GM19395 (cell line): ENCODE measurements around the gene MALAT1.
A peak's percentile ranks its signal among the peaks of the same experiment; 100 is the strongest.

ENCODE experiments used
- ATAC-seq: cut with Tn5 transposase; IDR thresholded peaks from one replicate; pipeline ENCODE4 v1.9.1; 2021; ENCODE audit warnings: mild to moderate bottlenecking, moderate library complexity; ENCODE audit not compliant: unreplicated experiment

Gene MALAT1

DNA sequence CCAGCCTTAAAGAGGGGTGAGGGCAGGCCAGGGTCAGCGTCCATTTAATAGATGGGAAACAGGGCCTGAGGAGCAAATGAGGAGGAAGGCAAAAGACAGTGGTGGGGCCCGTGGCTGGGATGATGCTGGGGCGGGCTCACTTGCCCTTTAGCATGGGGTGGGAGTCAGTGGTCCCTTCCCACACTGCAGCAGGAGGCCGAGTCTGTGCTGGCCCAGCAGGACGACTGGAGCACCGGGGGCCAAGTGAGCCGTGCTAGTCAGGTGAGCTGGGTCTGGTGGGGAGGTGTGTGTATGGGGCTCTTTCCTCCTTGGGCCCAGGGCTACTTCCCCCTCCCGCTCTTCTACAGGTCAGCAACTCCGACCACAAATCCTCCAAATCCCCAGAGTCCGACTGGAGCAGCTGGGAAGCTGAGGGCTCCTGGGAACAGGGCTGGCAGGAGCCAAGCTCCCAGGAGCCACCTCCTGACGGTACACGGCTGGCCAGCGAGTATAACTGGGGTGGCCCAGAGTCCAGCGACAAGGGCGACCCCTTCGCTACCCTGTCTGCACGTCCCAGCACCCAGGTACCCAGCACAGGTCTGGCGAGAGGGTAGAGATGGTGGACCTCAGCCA, 38.9 kb downstream of the MALAT1 start:
- ATAC-seq: no peak

DNA sequence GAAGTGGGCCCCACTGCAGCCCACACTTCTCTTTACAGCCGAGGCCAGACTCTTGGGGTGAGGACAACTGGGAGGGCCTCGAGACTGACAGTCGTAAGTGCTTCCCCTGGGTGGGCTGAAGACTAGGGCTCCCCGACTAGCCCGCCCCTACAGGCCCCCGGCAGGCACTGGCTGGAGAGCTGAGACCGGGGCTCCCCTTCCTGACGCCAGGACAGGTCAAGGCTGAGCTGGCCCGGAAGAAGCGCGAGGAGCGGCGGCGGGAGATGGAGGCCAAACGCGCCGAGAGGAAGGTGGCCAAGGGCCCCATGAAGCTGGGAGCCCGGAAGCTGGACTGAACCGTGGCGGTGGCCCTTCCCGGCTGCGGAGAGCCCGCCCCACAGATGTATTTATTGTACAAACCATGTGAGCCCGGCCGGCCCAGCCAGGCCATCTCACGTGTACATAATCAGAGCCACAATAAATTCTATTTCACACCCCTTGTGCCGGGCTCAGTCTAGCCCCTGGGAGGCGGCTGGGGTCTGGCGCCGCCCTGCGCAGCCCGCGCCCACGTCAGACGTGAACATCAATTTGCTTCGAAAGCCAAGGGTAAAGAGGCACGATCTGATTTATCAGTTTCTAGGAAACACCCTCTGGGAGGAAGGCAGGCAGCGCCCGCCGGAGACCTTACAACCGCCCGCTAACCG, 39.5 kb downstream of the MALAT1 start:
- no peak for ATAC-seq

GRCh38 chr11:65538915-65539743, 40.3 kb downstream of the MALAT1 start:
- ATAC-seq: no peak

DNA sequence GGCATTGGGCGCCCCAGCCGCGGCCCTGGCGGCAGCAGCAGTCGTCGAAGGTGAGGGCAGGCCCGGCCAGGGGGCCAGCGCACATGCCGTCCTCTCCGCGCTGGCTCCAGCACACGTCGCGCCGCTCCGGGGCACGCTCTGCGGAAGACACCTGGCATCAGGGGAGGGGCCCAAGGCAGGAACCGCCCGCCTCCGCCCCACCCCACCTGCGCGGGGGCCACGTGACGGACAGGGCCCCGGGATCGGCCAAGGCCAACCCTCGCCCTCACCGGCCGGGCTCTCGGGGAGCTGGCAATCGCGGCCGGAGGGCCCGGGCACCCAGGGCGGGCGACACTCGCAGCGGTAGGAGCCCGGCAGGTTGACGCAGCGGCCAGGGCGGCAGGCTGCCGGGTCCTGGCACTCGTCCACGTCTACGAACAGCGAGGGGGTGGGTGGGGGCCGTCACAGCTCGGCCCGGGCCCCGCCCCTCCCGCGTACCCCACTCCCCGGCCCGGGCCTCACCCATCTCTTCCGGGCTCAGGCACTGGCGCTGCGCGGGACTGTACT, 41.0 kb downstream of the MALAT1 start:
- peak; percentile 55 for ATAC-seq

GRCh38 chr11:65540290-65541092, 41.6 kb downstream of the MALAT1 start:
- peak; percentile 60 for ATAC-seq

GRCh38 chr11:65541093-65541982, 42.5 kb downstream of the MALAT1 start:
- no peak for ATAC-seq

GRCh38 chr11:65542738-65543390, 44.0 kb downstream of the MALAT1 start:
- no peak for ATAC-seq

DNA sequence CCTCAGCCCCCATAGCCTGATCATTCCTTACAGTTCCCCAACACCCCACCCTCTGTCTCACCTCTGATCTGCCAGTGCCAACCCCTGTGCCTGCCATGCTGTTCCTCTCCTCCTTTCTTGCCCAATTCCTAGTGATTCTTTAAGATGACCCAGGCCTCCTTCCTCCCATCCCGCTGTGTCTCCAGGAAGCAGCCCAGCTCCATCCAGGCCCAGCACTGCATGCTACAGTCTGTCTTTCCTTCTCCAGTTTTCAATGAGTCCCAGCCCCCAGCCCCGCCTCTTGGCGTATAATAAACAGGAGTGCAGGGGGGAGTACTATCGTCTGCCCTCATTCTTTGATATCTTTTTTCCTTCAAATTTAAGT, 47.0 kb downstream of the MALAT1 start:
- no peak for ATAC-seq

GRCh38 chr11:65546217-65546958, 47.5 kb downstream of the MALAT1 start:
- ATAC-seq: peak; percentile 65

DNA sequence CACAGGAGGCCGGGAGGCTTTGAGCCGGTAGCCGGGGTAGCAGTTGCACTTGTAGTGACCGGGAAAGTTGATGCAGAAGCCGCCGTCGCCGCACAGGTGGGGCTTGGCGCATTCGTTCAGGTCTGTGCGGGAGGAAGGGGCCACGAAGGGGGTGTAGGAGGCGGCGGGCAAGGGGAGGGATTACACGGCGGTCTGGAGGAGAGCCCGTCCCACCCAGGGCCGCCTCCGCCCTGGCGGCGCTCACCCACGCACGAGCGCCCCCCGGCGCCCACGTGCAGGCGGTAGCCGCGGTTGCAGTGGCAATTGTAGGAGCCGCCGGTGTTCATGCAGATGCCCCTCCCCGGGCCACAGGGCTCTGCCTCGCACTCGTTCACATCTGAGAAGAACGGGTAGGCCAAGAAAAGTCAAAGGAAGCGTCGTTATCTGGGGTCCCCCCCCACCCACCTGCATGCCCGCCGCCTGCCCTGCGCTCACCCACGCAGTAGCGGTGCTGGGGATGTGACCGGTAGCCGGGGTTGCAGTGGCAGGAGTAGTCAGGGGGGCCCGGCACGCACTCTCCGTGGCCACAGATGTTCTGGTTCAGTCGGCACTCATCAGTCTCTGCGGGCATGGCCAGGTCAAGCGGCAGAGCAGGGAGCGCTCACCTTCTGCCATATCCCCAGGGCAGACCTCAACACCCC, 48.7 kb downstream of the MALAT1 start:
- no peak for ATAC-seq

- no peak for ATAC-seq
These were observed 49.5 kb downstream of the MALAT1 start for GRCh38 chr11:65548395-65548794.

DNA sequence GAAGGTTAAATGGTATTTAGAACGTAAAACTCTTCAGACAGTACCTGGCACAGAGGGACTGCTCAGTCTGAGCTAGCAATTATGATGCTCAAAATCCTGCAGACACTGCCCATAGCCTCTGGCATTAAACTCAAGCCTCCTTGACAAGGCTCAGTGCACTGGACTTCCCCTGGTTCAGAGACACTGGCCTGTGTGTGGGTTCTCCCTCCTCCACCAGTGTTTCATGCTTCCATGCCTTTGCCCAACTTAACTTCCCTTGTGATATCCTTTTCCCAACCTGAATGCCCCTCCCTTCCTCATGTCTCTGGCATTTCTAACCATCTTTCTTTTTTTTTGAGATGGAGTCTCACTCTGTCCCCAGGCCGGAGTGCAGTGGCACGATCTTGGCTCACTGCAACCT, 50.3 kb downstream of the MALAT1 start:
- ATAC-seq: no peak

DNA sequence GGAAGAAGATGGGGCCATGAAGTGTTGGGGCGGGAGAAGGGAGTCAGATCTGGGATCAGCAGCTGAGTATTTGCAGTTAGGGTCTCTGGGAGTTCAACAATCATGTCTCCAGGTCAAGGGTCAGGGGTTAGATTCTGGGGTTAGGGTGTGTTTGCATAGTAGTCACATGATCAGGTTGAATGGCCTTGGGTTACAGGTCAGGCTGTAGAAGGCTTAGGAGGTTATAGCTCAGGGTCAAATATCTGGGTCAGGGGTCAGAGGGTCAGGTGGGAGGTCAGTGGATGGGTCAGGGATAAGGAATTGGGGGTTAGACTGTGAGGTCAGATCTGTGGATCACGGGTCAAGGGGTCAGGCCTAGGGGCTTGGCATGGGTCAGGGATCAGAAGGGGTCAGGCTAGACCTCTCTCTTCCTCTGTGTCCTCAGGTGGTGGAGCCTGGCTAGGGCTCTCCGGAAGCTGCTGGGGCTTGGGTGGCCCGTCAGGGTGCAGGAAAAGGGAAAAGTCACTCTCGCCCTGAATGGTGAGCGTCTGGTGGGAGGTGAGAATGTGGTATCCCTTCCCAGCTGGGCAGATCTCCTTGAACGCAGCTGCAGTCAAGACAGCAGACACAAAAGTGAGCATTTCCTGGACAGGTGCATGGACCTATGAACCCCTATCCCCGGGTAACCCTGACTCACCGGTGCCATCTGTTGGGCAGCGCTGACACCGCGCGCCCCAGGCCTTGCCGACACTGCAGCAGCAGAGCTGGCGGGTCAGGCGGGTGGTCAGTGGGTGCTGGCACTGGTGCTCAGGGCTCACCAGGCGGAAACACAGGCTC, 52.9 kb downstream of the MALAT1 start:
- no peak for ATAC-seq

DNA sequence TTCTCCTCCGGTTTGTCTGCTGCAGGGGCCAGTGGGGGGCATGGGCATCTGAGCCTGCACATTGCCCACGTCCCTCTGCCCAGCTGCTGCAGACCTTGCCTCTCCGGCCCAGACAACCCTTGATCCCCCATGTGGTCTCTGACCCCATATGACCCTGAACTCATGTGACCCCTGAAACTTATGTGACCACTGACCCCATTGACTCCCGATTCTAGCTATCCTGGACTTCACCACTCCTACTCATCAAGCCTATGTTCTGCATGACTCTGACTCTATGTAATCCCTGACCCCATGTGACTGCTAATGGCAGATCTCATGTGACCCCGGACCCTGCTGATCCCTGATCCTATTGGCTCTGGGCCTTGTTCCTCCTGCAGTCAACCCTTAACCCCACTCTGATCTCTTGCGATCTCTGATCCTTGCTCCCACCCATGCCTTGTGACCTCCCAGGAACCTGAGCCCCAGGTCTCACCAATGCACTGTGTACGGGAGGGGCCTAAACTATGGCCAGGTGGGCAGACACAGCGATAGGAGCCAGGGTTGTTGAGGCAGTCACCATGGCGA, 53.6 kb downstream of the MALAT1 start:
- ATAC-seq: no peak

GRCh38 chr11:65553301-65554001, 54.6 kb downstream of the MALAT1 start:
- ATAC-seq: no peak

DNA sequence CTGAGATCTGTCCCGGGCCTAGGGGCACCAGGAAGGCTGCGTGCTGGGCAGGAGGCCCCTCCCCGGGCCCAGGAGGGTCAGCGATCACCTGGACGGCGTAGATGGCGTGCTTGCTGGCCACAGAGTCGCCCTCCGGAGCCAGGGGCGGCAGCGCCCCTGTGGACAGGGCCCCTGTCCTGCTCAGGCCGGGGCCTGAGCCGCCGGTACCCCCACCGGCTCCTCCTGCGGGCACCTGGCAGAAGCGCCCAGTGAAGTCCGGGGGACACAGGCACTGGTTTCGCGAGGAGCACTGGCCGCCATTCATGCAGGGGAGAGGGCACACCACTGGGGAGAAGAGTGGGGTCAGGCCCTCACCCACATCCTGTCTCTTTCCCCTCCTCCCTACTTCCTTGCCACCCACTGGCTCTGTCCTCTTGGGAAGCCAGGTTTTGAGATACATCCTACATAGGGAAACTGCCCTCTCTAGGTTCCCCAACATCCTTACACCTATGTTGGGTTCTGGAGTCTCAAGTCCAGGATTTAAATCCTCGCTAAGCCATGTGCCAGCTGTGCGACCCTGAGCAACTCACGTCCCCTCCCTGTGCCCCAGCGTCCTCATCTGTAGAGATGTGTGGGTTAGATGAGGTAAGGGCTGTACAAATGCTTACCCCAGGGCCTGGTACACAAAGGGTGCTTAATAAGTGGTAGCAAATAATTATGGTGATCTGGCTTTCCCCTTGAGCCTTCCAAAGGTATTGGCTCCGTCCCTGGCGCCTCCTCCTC, 55.4 kb downstream of the MALAT1 start:
- ATAC-seq: no peak
